ENCODE results near the gene SLC18B1. TPM values are rescaled to one million over a fixed set of nuclear protein-coding genes. Genes with fewer than 3 reads are reported as not detected.

The SLC18B1 gene
- total RNA-seq, 1 donor from 2014 or later: 19.1 TPM

DNA sequence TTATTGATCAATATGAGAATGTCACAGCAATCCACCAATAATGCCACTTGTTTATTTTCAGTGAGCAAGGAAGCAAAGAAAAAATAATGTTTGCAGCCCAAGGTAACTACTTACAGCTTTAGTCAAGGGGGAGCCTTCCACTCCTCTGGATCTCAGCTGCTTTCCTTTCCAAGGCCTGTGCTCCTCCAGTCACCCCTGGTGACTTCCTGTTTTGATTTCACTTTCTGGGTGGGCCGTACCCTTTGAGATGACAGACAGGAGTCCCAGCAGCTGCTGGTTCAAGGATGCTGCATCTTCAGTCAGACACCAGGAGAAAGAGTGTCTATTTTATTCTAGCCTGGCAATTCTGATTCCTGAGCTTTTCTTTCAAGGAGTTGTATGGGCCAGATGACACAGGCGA lies 35.2 kb downstream of the SLC18B1 start:
- no peak for DNase-seq (ENCODE audit: low spot score, unreplicated experiment)
- Mint-ChIP-seq H3K27me3 (no peaks in the 10 kb centered on the region), H3K4me3 (ENCODE audit: low read depth) (no peak overlapping the region), H3K4me1 (ENCODE audit: low read depth) (no peaks in the 10 kb centered on the region), H3K27ac (no peak overlapping the region), H3K9me3 (ENCODE audit: low read depth) (no peaks in the 10 kb centered on the region), H3K36me3 (ENCODE audit: insufficient read depth) (no peaks in the 10 kb centered on the region)
- TF ChIP-seq, protein P1, sequence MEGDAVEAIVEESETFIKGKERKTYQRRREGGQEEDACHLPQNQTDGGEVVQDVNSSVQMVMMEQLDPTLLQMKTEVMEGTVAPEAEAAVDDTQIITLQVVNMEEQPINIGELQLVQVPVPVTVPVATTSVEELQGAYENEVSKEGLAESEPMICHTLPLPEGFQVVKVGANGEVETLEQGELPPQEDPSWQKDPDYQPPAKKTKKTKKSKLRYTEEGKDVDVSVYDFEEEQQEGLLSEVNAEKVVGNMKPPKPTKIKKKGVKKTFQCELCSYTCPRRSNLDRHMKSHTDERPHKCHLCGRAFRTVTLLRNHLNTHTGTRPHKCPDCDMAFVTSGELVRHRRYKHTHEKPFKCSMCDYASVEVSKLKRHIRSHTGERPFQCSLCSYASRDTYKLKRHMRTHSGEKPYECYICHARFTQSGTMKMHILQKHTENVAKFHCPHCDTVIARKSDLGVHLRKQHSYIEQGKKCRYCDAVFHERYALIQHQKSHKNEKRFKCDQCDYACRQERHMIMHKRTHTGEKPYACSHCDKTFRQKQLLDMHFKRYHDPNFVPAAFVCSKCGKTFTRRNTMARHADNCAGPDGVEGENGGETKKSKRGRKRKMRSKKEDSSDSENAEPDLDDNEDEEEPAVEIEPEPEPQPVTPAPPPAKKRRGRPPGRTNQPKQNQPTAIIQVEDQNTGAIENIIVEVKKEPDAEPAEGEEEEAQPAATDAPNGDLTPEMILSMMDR (IDR thresholded peaks at IDR 0.05; ENCODE audit: unreplicated experiment): no peak

DNA sequence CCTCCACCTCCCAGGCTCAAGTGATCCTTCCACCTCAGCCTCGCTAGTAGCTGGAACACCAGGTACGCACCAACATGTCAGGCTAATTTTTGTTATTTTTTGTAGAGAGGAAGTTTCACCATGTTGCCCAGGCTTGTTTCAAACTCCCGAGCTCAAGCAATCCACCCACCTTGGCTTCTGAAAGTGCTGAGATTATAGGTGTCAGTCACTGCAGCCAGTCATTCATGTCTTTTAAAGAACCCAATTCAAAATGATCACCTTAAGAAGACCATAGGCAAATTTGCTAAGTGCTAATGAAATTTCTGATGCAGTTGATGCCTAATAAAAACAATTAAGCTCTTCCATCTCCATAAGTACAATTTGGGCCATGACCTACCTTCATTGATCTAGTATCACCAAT lies 38.2 kb downstream of the SLC18B1 start:
- Mint-ChIP-seq H3K27ac (no peak overlapping the region), H3K4me3 (ENCODE audit: low read depth) (no peak overlapping the region), H3K4me1 (ENCODE audit: low read depth) (no peaks in the 10 kb centered on the region), H3K27me3 (no peaks in the 10 kb centered on the region), H3K36me3 (ENCODE audit: insufficient read depth) (no peaks in the 10 kb centered on the region), H3K9me3 (ENCODE audit: low read depth) (no peaks in the 10 kb centered on the region)
- TF ChIP-seq, protein P1 (IDR thresholded peaks at IDR 0.05; ENCODE audit: unreplicated experiment): no peak
- DNase-seq (ENCODE audit: low spot score, unreplicated experiment): no peak

DNA sequence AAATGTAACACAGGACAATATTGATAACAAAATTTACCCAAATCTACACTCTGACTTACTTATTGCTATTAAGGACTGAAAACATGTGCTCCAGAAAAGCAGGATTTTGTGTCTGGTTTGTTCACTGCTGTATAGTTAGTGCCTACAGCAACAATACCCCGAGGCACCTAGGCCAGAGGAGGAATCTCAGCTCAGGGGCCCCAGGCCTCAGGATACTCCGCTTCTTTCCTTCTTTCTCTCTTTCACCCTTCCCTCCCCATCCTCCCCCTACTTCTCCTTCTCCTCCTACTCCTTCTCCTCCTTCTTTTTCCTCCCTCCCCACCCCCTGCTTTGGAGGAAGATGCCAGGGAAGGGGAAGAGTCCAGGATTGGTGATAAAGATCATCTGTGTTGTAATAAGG lies 39.7 kb downstream of the SLC18B1 start:
- Mint-ChIP-seq H3K4me1 (ENCODE audit: low read depth) (no peaks in the 10 kb centered on the region), H3K9me3 (ENCODE audit: low read depth) (no peaks in the 10 kb centered on the region), H3K4me3 (ENCODE audit: low read depth) (no peak overlapping the region), H3K27ac (no peak overlapping the region), H3K27me3 (no peaks in the 10 kb centered on the region), H3K36me3 (ENCODE audit: insufficient read depth) (no peaks in the 10 kb centered on the region)
- DNase-seq (ENCODE audit: low spot score, unreplicated experiment): no peak
- TF ChIP-seq, protein P1 (IDR thresholded peaks at IDR 0.05; ENCODE audit: unreplicated experiment): no peak

DNA sequence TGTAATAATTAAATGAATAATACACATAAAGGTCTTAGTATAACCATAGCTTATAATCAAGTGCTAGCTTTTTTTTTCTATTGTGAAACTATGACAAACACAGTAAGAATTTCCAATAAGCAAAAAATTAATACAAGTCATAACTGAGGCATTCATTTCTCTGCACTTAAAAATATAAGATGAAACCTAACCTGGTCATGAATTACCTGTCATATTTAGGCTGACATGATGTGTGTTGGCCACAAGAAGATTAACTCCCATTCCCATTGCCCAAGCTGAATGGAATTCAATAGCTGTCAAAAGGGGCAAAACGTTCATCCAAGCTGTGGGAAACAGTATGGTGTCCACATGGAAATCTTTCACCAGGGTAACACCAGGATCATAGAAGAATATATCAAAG lies 46.2 kb downstream of the SLC18B1 start:
- Mint-ChIP-seq H3K36me3 (ENCODE audit: insufficient read depth) (no peaks in the 10 kb centered on the region), H3K4me3 (ENCODE audit: low read depth) (no peak overlapping the region), H3K27me3 (no peaks in the 10 kb centered on the region), H3K27ac (no peak overlapping the region), H3K9me3 (ENCODE audit: low read depth) (no peaks in the 10 kb centered on the region), H3K4me1 (ENCODE audit: low read depth) (no peaks in the 10 kb centered on the region)
- DNase-seq (ENCODE audit: low spot score, unreplicated experiment): no peak
- TF ChIP-seq, protein P1 (IDR thresholded peaks at IDR 0.05; ENCODE audit: unreplicated experiment): no peak

DNA sequence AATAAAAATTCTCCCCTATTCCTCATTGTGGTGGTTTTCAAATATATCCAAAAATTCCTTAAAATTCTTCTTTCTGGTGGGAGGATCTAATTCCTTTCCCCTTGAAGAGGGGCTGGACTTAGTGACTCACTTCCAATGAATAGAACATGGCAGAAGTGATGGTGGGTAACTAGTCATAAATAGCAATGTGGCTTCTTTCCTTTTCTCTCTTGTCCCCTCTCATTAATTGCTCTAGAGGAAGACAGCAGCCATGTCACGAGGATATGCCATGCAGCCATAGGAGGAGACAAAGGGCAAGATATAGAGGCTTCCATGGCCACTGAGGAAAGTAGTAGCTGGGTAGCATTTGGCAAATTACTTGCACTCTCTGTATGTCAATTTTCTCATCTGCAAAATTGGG lies 46.6 kb downstream of the SLC18B1 start:
- Mint-ChIP-seq H3K27me3 (peaks cover 1% of the 10 kb centered on the region), H3K4me3 (ENCODE audit: low read depth) (no peak overlapping the region), H3K36me3 (ENCODE audit: insufficient read depth) (no peaks in the 10 kb centered on the region), H3K4me1 (ENCODE audit: low read depth) (no peaks in the 10 kb centered on the region), H3K27ac (no peak overlapping the region), H3K9me3 (ENCODE audit: low read depth) (no peaks in the 10 kb centered on the region)
- no peak for DNase-seq (ENCODE audit: low spot score, unreplicated experiment)
- TF ChIP-seq, protein P1 (IDR thresholded peaks at IDR 0.05; ENCODE audit: unreplicated experiment): no peak

Measured in progenitor cell of endocrine pancreas (in vitro differentiated cells).